ENCODE measurements around the gene IL11.
"Not testable (repeated sequence)": the region's sequence is repeated elsewhere in the genome, so short reads cannot be mapped to it uniquely, and the experiment has no call there.

IL11 gene

DNA sequence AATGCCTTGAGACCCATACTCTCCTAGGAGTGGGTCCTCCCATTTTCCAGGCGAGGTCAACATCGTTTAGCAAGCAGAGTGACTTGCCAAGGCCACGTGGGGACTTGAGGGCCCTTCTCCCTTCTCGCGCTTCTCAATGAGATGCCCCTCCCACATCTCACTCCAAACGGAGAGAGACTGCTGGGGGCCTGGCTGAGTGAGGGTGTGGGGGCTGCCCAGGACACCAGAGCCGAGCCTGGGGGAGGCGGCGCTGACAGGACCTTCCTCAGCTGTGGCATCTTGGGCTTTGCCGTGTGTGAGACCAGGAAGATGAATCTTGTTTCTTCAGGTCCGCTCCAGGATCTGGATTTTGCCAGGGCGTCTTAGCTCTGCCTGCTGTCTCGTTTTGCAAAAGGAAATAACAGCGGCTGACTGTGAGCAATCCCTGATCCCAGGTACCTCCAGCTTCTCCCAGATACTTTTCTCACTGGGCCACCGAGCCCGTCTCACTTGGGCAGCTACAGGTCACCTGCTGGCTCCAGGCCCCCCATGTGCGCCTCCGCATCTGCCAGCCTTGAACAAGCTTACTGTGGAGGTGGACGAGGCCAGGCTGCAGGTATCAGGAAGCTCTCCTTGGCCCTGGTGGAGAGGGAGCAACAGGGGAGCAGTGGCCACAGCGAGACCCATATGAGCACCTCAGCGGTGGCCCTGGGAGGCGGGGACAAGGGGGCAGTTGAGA, 21.8 kb downstream of the IL11 start:
- DNase-seq: no peak

DNA sequence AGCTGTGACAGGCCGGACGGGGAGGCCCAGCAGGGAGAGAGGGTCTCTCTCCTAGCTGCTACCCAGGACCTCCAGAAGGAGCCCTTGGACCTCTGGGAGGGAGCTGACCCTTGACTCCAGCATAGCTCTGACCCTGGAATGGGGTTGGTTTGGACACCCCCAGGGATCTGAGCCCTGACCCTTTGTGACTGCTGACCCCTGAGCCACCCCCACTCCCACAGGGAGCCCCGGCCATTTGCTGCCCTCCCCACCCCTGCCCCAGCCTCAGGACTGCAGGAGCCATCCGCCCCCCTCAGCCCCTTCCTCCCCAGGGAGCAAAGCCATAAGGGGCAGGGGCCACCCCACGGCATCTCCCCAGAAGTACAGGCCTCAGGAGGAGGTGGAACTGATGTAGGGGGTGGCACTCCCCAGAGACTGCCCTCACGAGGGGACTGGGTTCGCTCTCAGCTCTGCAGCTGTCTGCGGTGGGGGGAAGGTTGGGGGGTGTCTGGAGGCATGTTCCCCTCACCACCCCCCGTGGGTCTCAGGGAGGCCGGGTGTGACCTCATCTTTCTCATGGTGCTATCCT, 22.7 kb downstream of the IL11 start:
- DNase-seq: no peak

DNA sequence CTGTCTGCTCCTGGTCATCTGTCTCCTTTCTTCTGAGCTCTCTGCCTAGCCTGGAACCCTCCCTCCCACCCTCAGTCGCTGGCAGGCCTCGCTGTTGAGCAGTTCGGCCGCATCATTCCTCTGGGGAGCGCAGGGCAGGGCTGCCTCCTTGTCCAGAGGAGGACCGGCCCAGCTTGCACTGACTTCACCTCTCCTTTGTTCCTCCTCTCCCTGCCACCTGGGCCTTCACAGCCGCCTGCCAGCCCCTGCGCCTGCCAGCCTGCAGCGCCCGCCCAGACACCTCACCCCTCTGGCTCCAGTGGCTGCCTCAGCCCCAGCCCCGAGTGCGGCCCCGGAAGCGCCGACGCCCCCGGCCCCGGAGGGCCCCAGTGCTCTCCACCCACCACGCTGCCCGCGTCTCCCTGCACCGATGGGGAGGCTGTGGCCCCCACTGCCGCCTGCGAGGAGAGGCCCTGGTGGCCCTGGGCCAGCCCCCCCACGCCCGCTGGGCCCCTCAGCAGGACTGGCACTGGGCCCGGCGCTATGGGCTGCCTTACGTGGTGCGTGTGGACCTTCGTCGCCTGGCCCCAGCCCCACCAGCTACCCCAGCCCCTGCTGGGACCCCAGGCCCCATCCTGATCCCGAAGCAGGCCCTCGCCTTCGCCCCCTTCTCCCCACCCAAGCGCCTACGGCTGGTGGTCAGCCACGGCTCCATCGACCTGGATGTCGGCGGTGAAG, 23.4 kb downstream of the IL11 start:
- no peak for DNase-seq

DNA sequence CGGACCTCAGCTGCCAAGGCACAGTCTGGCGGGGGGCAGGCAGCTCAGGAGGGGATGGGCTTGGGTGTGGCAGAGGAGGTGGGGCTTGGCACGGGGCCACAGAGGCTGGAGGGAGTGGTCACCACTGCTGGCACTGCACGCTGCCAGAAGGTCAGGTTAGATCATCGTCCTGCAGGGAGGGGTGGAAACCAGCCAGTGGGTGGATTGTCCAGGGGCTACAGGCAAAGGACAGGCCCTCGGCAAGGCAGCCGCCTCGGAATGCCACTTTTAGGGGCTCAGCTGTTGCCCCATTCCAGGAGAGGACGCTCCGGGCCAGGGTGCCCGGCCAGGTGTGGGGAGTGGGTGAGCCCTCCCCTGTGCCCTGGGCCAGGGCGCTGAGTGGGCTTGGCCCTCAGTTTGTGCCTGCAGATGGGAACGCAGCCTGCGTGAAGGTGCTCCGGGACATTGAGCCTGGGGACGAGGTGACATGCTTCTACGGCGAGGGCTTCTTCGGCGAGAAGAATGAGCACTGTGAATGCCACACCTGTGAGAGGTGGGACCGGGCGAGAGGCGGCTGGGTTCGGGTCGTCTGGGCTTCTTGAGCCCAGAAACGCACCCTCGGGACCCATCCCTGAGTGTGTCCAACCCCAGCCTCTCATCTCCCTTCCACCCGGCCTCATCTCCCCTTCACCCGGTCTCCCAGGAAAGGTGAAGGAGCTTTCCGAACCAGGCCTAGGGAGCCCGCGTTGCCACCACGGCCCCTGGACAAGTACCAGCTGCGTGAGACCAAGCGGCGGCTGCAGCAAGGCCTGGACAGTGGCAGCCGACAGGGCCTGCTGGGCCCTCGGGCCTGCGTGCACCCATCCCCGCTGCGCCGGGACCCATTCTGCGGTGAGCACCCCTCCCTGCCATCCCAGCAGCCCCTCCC, 24.2 kb downstream of the IL11 start:
- DNase-seq: no peak

DNA sequence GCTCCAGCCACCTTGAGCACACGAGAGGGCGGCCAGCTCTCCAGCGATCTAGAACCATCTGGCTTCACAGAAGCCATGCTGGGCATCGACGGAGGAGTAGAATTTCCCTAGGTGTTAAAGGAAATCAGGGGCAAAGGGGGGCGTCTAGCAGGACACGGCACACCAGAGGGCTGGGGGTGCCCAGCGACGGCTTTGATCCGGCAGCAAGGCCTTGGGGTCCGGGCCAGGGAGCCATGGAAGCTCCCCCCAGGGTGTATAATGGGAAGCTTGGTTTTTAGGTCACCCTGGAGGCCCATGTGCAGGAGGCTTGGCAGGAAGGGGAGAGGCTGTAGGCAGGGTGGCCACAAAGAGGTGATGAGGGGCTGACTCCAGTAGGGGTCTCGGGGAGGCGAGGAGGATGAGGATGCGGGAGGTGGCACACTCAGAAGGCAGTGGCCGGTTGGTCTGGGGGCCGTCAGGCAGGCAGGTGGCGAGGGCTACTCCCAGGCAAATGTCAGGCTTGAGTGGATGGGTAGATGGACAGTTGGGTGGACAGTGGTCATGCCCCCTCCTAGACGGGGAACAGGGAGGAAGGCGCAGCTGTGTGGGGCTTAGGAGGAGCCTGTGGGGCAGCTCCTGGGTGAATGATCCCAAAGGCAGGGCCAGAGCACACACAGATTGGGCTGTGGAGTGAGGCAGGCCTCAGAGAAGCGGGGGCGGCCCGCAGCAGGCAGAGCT, 25.0 kb downstream of the IL11 start:
- DNase-seq: no peak

DNA sequence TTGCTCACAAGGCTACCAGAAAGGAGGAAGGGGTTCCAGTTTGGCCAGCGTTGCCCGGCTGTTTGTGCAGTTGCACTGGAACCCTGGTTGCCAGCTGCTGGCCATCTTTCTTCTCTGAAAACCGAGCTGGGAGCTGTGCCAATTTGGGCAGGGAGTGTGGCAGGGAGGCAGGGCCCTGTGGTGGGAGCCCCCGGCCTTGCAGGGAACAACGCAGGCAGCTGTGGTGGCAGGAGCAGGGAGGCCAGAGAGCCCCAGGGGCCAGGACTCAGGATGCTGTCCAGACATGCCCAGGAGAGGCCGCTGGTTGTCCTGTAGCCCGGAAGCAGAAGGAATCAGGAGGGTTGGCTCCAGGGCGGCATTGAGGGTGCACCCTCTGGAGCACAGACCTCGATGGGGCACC, 25.8 kb downstream of the IL11 start:
- no peak for DNase-seq

DNA sequence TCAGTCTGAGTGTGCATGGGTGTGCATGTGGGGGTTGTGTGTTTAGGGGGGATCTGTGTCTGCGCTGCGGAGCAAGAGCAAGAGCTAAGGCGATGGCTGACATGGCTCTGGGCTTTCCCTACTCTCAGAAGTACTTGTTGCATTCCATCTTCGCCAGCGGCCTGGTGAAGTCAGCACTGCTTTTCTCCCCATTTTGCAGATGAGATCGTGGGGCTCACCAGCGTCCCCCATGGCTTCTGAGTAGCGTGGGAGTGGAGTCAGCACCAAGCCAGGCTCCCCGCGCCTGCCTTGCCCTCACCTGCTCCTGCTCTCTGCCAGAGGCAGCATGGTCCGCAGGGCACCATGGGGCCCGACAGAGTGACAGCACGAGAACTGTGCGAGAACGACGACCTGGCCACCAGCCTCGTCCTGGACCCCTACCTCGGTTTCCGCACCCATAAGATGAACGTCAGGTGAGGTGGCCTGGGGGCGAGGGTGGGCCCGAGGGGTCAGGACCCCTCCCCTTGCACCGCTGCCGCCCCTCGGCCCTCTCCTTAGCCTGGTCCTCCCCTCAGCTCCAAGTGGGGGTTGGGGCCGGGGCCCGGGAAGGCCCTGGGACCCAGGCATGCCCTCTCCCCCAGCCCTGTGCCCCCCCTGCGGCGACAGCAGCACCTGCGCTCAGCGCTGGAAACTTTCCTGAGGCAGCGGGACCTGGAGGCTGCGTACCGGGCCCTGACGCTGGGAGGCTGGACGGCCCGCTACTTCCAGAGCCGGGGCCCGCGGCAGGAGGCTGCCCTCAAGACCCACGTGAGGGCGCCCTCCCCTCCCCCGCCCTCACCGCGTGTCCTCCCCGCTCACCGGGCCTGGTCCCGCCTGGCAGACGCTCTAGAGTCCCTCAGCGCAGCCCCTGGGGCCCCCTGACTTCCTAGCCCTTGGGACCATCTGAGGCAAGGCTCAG, 28.4 kb downstream of the IL11 start:
- DNase-seq: no peak

DNA sequence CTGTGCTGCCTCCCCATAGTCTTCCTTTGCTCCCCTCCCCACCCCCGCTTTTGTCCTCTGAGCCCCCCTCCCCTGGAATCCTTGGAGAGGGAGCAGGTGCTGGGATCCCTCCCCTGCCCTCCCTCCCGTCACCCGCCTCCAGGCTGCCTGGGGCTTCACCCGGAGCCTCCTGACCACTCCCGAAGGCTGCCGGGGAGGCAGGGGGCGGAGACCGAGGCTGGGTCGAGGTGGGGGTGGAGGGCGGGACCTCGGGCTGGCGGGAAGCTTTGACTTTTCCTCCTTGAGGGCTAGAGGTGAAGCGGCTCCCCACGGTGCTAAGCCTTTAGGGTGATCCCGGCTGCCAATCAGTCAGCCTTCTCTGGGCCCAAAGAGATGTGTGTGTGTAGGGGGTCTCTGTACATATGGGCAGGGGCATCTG, 29.1 kb downstream of the IL11 start:
- DNase-seq: no peak

DNA sequence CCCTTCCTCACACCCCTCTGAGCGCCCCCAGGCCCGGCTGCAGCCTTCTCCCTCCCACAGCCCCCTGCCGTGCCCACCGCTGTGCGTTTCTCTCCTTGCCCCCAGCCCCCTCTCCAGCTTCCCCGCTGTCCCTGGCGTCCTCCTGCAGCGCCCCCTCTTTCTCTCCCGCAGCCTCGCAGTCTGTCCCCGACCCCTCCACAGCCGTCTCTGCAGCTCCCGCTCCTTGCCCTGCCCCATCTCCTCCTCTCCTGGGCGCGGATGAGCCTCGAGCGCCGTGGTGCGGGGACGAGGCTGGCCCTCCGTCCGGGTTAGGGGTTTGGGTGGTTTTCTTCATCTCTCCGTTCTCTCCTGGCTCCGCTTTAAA, 29.5 kb downstream of the IL11 start:
- DNase-seq: no peak

DNA sequence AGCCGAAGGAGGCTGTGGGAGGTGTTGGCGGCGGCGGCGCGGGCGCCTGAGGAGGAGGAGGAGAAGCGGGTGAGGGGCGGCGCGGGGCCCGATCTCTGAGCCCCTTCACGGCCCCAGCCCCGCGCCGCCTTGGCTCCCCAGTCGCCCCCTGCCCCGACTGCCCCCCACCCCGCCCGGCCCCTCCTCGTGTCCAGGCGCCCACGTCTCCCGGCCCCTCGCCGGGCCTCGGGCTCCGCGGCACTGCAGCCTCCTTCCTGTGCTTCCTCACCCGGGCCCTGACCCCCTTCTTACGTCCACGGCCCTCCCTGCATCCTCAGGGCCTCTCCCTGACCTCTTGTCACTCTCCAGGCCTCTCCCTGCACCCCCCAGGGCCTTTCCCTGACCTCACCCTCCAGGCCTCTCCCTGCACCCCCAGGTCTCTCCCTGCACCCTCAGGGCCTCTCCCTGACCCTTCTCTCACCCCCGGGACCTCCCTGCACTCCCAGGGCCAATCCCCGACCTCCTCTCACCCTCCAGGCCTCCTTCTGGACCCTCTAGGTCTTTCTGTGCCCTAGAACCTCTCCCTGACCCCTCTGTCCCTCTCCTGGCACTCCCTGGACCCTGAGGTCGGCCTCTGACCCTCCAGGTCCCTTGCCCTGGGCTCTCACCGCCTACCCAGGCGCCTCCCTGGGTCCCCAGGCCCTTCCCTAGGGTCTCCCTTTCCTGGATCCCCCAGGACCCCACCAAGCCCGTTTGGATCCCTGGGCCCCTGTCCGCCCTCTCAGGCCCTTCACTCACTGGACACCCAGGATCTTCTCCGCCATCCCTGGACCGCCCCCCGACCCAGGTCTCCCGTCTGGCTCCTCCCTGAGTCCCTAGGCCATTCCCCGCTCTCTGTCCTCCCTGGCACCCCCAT, 30.1 kb downstream of the IL11 start:
- no peak for DNase-seq

DNA sequence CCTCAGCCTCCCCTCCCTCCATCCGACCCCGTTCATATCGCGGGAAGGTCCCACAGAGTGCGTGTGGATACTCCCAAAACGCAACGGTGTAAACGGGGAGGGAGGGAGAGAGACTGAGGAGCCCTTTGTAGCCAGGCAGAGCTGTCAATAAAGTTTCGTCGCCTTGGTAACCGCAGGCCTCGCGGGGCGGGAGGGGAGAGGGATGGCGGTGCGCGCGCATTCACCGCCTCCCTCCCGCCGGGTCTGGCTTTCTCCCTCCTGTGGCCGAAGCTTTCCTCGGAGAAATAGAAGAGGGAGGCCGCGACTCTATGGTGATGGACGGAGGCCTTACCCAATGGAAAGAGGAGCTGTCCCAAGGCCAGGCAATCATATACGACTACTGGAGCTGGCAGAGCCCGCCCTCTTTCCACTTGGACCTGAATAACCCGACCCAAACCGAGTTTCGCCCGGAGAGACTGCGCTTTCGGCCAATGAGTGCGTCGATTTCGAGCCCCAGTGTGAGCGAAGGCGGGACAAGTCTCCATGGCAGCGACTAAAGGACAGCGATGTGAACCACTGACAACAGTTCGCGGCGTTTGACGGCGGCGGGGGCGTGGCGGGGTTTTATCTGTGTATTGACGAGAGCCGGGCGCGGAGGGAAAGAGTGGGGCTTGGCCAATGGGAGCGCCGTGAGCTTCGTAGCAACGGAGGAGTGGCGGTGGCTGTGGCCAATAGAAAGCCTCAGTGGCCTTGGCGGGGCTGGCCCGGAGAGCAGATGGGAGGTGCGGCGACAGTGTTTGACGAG, 31.0 kb downstream of the IL11 start, which contains the start of gene KMT5C:
KMT5C (plus strand) TSS at position 772 of the 784 bp plus-strand sequence. CDS start 2,061 bp downstream, outside the sequence.
- DNase-seq: peak; percentile 99 to 100

DNA sequence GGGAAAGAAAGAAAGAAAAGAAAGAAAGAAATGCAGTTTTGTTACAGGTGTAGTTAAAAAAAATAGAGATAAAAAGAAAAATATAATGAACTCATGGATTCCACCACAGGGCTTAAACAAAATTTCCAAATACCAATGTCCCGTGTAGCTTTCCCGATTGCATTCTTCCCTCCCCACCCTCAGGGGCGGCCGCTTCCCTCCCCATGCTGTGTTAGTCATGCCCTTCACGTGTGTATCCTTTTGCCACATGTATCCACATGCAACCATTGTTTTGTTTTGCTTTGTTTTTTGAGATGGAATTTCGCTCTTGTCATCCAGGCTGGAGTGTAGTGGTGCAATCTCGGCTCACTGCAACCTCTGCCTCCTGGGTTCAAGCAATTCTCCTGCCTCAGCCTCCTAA, 34.2 kb downstream of the IL11 start:
- DNase-seq: no peak

DNA sequence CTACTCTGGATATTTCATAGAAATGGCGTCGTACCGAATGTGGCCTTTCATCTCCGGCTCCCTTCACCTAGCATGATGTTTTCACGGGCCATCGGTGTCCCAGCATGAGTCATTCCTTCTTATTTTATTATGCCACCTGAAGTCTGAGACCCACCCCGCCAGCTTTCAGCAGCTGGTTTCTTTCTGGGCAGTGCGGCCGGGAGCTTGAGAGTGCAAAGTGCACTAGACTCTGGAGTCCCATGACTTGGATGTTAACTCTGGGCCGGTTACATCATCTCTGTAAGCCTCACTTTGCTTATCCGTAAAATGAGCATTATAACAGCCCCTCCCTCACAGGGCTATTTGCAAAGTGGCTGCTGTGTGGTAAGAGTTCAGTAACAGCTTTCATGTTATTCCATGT, 36.4 kb downstream of the IL11 start:
- no peak for DNase-seq

DNA sequence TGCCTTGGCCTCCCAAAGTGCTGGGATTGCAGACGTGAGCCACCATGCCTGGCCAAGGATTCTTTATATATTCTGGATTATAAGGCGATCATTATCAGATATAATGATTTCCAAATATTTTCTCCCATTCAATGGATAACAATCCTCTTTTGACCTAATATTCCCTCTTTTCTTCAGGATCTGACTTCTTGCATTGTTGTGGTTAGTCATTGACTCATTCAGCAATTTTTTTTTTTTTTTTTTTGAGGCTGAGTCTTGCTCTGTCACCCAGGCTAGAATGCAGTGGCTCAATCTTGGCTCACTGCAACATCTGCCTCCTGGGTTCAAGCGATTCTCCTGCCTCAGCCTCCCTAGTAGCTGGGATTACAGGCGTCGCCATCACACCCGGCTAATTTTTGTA, 40.5 kb downstream of the IL11 start:
- not testable (repeated sequence) for DNase-seq

DNA sequence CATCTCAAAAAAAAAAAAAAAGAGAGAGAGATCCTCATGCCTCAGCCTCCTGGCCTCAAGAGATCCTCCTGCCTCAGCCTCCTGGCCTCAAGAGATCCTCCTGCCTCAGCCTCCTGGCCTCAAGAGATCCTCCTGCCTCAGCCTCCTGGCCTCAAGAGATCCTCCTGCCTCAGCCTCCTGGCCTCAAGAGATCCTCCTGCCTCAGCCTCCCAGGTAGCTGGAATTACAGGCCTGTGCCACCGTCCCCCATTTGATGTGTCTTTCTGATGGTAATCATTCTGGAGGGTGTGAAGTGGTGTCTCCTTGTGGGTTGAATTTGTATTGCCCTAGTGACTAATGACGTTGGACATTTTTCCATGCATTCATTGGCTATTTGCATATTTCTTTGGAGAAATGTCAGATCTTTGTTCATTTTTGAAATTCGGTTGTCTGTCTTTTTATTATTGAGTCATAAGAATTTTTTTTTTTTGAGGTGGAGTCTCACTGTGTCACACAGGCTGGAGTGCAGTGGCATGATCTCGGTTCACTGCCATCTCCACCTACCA, 41.4 kb downstream of the IL11 start:
- DNase-seq: not testable (repeated sequence)

DNA sequence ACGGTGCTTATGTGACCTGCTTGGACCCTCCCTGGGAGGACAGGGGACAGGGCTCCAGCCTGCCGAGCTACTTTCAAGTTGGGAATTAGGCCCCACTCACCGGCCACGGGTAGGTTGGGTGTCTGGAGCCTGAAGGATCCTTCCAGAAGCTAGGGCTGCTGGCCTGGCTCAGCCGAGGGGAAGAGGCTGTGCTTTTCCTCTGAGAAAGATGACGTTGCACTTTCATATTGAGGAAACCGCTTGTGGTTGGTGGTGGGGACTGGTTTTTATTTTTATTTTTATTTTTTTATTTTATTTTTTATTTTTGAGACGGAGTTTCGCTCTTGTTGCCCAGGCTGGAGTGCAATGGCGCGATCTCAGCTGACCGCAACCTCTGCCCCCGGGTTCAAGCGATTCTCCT, 45.1 kb downstream of the IL11 start, which contains the start of gene TMEM150B:
TMEM150B (minus strand) TSS at position 170 of the 400 bp plus-strand sequence. CDS start 4,305 bp downstream, outside the sequence.
- no peak for DNase-seq

DNA sequence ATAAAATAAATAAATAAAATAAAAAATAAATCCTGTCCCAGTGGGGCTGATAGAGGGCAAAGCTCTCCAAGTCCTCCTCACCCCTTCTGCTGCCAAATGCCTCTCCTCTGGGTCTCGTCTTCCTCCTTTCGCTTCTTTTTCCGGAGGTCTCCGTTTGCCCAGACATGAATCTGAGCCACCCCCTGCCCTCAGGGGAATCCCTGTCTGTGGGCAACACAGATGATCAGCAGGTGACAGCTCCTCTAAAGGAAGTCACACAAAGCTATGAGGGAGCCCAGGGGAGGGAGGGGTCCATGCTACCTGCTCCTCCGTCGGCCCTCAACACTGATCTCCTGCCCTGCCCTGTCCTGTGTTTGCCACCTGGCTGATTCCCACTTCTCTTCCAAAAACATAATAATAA, 45.6 kb downstream of the IL11 start:
- DNase-seq: no peak

DNA sequence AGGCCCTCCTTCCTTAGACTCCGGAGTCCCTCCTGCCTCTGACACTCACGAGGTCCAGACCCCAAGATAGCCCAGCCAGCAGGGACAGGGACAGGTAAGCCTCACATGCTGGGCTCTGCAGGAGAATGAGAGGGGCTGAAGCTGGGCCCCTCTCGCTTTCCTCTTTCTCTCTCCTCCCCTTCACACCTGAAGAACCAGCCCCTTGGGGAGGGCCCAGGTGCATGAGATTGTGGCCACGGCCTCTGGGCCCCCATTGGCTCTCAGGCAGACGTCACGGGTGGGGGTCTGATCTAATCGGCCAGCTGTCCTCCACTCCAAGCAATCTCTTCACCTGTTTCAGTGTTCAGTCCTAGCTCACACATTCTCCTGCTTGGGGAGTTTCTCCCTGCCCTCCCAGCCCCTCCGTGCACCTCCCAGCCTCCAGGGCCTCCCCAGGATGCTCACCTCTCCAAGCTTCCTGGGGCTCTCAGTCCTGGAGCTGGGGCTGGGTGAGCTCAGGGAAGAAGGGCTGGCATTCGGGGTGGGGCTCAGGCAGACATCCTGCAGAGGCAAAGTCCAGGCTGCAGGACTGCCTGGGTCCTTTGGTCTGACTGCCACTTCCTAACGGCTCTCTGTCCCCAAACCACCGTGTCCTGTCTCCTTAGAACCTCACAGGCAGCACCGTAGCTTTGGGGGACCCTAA, 47.9 kb downstream of the IL11 start:
- no peak for DNase-seq

Data from cerebellar nuclear complex (tissue), 1 donor.